ENCODE results near the gene ACACA. TPM values are rescaled to one million over a fixed set of nuclear protein-coding genes. Genes with fewer than 3 reads are reported as not detected.

Gene ACACA
- total RNA-seq, 1 donor from 2014 or later, result 62.5 TPM

GRCh38 chr17:37107406-37108083 lies 299.1 kb downstream of the ACACA start:
- intact Hi-C loops (cut with micrococcal nuclease), result no loop called here

DNA sequence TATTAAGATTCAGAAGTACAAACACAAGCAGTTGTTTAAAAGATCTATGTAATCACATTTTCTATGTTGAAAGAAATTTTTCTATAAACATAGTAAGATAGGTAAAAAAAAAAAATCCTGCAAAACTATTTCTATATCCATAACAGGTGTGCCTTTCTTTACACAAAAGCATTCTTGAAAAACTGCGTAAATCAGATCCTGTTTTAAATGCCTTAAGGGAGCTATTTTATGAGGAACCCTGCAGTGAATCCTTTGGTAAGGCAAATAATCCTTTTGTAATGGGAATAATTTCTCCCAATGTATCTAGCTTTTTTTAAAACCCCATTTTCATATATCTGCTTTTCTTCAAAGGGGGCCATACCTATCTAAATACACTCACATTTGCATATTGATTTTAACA lies 300.6 kb downstream of the ACACA start:
- intact Hi-C loops (cut with micrococcal nuclease), result no loop called here

- intact Hi-C loops (cut with micrococcal nuclease), result no loop called here
Observed at GRCh38 chr17:37103231-37103630, 303.4 kb downstream of the ACACA start.

- intact Hi-C loops (cut with micrococcal nuclease), result no loop called here
Observed at GRCh38 chr17:37101306-37101705, 305.3 kb downstream of the ACACA start.

GRCh38 chr17:37100231-37100630 lies 306.4 kb downstream of the ACACA start:
- intact Hi-C loops (cut with micrococcal nuclease), result no loop called here

DNA sequence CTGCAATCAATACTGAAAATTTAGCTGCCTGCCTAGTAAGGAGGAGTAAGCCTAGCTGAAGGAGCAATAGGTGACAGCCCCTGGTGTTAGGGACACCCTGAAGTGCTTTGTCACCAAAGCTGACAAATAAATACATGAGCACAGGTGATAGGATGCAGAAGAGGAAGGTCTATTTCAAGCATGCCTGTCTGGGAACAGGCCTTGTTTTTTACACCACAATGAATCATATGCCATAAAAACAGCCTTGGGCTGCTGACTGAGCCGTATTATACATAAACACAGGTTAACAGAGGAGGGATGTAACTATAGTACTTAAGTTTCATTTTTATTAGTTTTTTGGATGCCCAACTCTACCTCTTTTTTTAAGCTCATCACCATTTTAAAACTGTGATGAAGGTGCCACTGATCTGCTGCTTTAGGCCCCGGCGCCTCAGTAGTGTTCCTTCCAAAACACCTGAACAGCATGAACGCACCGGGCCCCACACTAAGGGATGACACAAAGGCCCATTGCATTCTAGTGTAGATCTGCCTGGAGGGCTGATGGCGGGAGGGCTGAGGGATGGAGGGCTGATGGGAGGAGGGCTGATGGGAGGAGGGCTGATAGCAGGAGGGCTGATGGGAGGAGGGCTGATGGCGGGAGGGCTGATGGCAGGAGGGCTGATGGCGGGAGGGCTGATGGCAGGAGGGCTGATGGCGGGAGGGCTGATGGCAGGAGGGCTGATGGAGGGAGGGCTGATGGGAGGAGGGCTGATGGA lies 307.5 kb downstream of the ACACA start:
- intact Hi-C loops (cut with micrococcal nuclease), result no loop called here

GRCh38 chr17:37098152-37098551 lies 308.5 kb downstream of the ACACA start:
- intact Hi-C loops (cut with micrococcal nuclease), result no loop called here

DNA sequence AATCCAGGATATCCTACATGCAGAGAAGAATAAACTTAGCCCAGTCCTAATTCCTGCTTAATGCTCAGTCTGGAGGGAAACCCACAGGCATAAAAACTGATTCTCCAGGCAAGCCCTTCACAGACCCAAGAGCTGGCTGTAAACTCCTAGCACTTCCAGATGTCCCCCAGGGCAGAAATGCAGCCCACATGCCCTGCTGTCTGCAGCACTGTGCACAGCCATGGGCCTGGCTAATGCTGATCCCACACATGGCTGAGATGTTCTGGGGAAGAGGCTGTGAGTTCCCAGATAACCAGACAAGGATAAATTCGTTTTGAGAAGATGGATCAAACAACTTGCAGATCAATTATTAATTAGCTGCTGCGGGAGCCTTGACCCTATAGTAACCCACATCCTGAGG lies 309.5 kb downstream of the ACACA start:
- intact Hi-C loops (cut with micrococcal nuclease), result no loop called here

DNA sequence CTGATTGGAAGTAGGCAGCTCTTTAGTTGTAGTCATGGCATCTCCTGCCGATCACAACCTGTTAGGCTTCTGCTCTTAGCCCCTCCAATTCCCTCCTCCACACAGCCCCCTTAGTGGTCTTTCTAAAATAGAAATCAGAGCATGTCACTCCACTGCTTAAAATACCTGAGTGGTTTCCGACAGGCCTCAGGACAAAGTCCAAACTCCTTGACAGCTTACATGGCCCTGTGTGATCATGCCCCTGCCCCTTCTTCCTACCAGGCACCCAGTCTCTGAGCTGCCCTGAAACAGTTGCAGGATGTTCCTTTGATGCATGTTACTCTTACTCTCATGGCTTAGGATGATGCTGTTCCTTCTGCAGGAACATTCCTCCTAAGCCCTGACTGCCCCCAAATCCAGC lies 310.6 kb downstream of the ACACA start:
- intact Hi-C loops (cut with micrococcal nuclease), result no loop called here

DNA sequence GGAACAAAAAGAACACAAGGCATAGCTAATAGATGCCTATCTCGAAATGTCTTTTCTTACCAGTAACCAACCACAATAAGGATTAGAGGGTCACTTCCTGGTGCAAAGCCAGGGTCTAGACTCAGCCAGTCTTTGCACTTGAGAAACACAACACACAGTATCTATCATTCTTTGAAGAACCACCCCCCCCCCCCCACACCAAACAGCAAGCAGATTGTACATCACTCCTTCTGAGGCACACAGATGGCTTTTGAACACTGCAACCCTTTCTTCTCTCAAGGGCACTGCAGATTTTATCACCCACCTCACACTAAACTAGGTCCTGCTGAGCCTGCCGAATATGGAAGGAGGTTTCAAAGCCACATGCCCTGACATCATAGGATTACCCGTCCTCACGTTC lies 312.2 kb downstream of the ACACA start:
- intact Hi-C loops (cut with micrococcal nuclease), result no loop called here

DNA sequence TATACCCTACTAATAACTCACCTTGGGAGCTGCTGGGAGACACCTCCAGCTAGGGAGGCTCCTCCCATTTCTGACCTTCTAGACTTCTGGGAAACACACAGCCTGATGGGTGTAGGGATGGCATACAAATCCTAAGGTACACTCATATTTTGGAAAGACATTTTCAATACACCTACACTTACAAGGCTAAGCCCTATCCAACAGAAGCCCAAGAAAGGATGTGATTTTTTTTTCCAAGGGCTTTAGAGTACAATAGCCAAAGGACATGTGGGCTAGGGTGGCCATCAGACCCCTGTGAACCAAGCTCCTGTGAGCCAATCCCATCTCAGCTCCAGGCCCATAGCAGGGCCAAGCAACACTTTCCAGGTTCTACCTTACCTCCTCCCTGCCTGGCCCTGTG lies 313.9 kb downstream of the ACACA start:
- intact Hi-C loops (cut with micrococcal nuclease), result no loop called here

DNA sequence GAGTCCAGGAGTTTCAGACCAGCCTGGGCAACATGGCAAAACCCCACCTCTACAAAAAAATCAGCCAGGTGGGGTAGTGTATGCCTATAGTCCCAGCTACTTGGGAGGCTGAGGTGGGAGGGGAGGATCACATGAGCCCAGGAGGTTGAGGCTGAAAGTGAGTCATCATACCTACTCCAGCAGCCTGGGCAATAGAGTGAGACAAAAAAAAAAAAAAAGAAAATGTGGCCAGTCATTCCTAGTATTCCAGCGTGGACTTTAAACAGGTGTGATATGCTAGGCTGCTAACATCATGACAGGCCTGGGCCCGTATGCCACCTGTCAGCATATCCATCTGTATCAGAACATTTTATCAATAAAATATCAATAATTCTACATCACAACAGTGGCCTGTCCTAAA lies 314.6 kb downstream of the ACACA start:
- intact Hi-C loops (cut with micrococcal nuclease), result no loop called here

DNA sequence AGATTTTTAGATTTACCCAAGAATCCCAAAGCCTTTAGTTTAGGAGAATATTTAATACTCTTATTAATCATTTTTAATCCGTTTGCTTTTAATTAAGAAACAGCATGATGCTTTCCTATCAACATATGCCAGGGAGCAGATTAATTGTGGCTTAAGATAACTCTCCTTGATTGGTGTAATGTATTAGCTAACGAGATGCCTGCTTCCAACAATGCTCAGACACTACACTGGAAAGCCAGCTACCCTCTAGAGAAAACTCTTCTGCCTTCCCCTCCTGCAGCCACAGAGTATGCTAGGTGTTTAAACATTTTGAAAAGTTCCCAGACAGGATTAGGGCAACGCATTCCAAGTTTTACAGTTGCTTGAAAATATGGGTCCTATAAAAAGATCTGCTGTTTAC lies 315.7 kb downstream of the ACACA start:
- intact Hi-C loops (cut with micrococcal nuclease), result no loop called here

- intact Hi-C loops (cut with micrococcal nuclease), result no loop called here
Observed at GRCh38 chr17:37089956-37090355, 316.7 kb downstream of the ACACA start.

GRCh38 chr17:37088913-37089312 lies 317.7 kb downstream of the ACACA start:
- intact Hi-C loops (cut with micrococcal nuclease), result no loop called here

DNA sequence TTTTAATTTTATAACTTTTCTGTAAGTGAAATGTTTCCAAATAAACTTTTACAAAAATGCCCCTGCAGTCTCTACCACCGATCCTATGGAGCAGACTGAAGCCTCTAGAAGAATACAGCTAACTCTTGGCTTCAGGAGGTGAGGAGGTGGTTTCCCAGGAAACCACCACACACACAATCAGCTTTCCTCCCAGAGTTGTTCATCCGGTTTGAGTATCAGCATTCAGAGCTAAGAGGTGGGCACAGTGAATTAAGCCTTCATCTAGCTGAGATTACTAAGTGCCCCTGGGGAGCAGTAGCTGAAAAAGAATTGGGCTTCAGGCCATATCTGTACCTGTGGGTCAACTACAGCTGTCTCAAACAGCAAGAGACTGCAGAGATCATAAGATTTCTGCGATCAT lies 318.2 kb downstream of the ACACA start:
- intact Hi-C loops (cut with micrococcal nuclease), result no loop called here

GRCh38 chr17:37087683-37088082 lies 319.0 kb downstream of the ACACA start:
- intact Hi-C loops (cut with micrococcal nuclease), result no loop called here

- intact Hi-C loops (cut with micrococcal nuclease), result no loop called here
Observed at GRCh38 chr17:37086948-37087347, 319.7 kb downstream of the ACACA start.

- intact Hi-C loops (cut with micrococcal nuclease), result no loop called here
Observed at GRCh38 chr17:37086334-37086733, 320.3 kb downstream of the ACACA start.

- intact Hi-C loops (cut with micrococcal nuclease), result no loop called here
Observed at GRCh38 chr17:37084372-37084771, 322.3 kb downstream of the ACACA start.

DNA sequence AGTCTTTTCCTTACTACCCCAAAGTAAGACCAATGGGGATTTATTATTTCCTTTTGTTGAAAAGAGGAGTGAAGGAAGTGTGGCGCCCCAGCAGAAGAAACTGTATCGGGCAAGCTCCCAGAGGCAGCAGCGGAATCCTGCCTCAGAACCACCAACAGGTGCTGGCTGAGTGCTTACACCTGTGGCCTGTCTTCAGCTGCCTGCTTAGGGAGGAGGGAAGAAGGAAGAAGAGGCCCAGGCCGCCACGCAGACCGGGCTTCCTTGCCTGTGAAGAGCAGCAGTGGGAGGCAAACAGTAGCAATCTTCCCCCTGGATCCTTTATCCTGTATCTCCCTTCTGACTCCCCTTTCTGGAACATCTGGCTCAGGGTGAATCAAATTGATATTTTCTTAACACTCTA lies 323.2 kb downstream of the ACACA start:
- intact Hi-C loops (cut with micrococcal nuclease), result no loop called here

DNA sequence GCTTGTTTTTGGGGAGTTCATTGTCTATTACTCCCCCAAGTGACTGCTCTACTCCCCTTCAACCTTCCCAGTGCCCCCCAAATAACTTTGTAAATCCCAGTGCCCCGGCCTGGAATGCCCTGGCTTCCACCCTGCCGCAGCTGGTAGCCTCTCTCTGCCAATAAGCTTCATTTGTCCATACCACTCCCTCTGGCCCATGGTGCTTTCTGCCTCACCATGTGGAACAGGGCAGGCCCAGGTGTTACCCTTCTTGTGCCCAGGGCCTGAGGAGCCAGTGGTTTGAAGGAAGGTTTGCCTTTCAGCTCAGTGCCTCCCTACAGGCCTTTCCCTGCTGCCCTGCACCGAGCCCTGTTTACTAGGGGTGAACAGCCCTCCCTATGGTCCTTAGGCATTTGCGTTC lies 323.7 kb downstream of the ACACA start:
- intact Hi-C loops (cut with micrococcal nuclease), result no loop called here

DNA sequence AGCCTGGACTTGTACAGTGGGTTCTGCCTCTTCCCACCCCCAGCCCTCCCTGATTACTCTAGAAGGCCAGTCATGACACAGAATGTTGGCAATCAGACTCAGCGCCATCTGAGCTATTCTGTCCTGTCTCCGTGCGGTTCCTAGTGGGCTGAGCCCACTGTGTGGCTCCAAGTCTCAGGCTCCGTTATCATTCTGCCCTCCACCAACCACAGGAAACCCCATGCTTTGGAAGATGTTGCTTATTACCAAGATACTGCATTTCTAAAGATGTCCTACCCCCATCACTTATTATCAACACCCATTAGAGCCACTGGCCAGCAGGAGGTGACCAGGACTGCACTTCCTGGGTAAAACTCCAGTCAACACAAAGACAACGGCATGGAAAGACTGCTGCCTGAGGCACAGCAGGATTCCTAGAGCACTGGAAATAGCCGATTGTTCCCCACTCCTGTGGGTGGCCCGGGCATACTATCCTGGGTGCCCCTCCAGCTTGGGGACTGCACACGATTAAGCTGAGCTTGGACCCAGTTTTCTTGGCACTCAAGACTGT lies 324.2 kb downstream of the ACACA start:
- intact Hi-C loops (cut with micrococcal nuclease), result no loop called here

All from T-helper 2 cell treated with Interferon-gamma antibody and Interleukin-4, amounts not matched to agents 100 ng/mL and 5 ng/mL, for 36 hours (primary cell).